ENCODE measurements around the gene IL1B.
A peak's percentile ranks its signal among the peaks of the same experiment; 100 is the strongest.

The IL1B gene

DNA sequence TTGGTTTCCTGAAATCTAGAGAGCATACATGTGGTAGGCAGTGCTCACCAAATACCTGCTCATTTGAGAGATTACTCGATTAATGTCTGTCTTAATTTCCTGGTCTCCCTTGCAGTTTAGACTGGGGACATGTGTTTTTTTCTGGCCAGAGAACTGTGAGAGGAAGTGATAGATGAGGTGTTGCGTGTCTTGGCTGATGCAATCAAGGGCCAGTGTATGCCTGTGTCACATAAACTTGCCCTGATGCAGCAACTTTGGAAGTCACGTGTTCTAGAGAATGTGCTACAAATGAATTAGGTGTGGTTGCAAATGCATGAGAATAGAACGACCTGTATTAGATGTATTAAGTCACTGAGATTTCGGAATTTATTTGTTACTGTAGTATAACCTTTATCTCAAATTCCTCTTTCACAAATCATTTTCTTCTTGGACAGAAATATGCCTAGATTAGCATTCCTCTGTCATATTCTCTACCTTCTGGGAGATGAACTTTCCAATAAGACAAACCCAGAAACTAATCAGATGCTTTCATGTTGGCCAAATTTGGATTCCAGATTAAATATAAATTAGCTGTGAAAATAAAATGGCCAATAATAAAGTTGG is 42.3 kb downstream of the IL1B start:
- H3K27ac Mint-ChIP-seq: peak overlapping the region; percentile 37
- no peaks in the 10 kb centered on the region for H3K9me3 Mint-ChIP-seq
- H3K4me3 Mint-ChIP-seq: no peak overlapping the region
- H3K4me1 Mint-ChIP-seq: peaks cover 23% of the 10 kb centered on the region
- no peaks in the 10 kb centered on the region for H3K27me3 Mint-ChIP-seq
- DNase-seq (no peak), ATAC-seq (peak; percentile 51)
- no peaks in the 10 kb centered on the region for H3K36me3 Mint-ChIP-seq (ENCODE audit: low read depth)

DNA sequence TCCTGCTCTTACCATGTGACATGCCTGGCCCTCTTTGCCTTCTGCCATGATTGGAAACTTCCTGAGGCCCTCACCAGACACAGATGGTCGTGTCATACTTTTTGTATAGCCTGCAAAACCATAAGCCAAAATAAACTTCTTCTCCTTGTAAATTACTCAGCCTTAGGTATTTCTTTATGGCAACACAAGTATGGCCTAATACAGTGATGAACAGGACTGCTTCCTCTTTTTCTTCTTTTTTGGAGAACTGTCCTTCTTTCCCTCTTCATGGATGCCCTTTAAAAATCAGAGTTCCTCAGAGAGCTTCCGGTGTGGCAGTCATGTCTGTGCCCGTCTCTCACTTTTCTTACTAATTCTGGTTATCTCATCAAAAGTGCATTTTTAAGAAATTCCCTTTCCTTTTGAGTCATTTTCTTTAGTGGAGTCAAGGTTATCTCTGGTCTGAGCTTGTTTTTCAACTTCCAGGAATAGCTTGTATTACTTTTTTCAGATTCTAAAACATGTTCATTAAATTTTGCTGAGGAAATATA is 43.1 kb downstream of the IL1B start:
- Mint-ChIP-seq H3K27ac (peak overlapping the region; percentile 67), H3K4me1 (peaks cover 19% of the 10 kb centered on the region), H3K9me3 (no peaks in the 10 kb centered on the region), H3K36me3 (ENCODE audit: low read depth) (no peaks in the 10 kb centered on the region), H3K4me3 (no peak overlapping the region), H3K27me3 (no peaks in the 10 kb centered on the region)
- peak; percentile 41 for ATAC-seq
- DNase-seq: no peak

DNA sequence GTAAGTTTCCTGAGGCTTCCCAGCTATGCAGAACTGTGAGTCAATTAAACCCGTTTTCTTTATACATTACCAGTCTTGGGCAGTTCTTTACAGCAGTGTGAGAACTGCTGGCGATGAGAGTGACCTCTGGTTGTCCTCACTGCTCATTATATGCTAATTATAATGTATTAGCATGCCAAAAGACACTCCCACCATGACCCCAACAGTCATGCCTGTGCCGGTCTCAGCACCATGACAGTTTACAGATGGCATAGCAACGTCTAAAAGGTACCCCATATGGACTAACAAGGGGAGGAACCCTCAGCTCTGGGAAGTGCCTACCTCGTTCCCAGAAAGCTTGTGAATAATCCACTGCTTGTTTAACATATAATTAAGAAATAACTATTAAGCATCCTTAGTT is 44.2 kb downstream of the IL1B start:
- peaks cover 19% of the 10 kb centered on the region for H3K4me1 Mint-ChIP-seq
- H3K9me3 Mint-ChIP-seq: no peaks in the 10 kb centered on the region
- H3K4me3 Mint-ChIP-seq: no peak overlapping the region
- DNase-seq (no peak), ATAC-seq (no peak)
- no peaks in the 10 kb centered on the region for H3K27me3 Mint-ChIP-seq
- H3K27ac Mint-ChIP-seq: no peak overlapping the region
- H3K36me3 Mint-ChIP-seq (ENCODE audit: low read depth): no peaks in the 10 kb centered on the region

DNA sequence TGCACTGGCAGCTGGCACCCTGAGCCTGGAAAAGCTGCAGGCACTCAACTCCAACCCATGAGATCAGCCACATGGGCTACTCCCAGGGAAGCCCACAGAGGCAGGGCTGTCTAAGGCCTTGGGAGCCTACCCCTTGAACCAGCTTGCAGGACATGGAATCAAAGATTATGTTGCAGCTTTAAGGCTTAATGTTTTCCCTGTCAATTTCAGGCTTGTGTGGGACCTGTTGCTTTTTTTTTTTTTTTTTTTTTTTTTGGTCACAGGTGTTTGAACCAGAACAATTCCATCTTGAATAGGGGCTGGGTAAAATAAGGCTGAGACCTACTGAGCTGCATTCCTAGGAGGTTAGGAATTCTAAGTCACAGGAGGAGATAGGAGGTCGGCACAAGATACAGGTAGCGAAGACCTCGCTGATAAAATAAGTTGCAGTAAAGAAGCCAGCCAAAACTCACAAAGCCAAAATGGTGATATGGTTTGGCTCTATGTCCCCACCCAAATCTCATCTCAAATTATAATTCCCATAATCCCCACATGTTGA is 44.8 kb downstream of the IL1B start:
- H3K4me1 Mint-ChIP-seq: peaks cover 19% of the 10 kb centered on the region
- H3K9me3 Mint-ChIP-seq: no peaks in the 10 kb centered on the region
- ATAC-seq: no peak
- H3K27me3 Mint-ChIP-seq: peaks cover 3% of the 10 kb centered on the region
- H3K27ac Mint-ChIP-seq: no peak overlapping the region
- no peak for DNase-seq
- H3K36me3 Mint-ChIP-seq (ENCODE audit: low read depth): no peaks in the 10 kb centered on the region
- H3K4me3 Mint-ChIP-seq: no peak overlapping the region

DNA sequence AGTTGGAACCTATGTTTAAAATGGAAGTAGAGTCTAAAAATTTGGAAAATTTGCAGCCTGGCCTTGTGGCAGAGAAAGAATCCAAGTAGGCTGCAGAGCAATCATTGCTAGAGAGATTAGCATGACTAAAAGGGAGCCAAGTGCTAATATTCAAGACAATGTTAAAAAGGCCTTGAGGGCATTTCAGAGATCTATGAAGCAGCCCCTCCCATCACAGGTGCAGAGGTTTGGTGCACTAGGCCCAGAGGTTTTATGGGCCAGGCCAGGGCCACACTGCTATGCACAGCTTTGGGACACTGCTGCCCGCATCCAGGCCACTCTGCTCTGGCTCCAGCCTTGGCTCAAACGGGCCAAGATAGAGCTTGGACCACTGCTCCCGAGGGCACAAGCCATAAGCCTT is 45.6 kb downstream of the IL1B start:
- DNase-seq (no peak), ATAC-seq (no peak)
- peaks cover 3% of the 10 kb centered on the region for H3K27me3 Mint-ChIP-seq
- no peaks in the 10 kb centered on the region for H3K9me3 Mint-ChIP-seq
- no peak overlapping the region for H3K4me3 Mint-ChIP-seq
- H3K27ac Mint-ChIP-seq: no peak overlapping the region
- H3K36me3 Mint-ChIP-seq (ENCODE audit: low read depth): no peaks in the 10 kb centered on the region
- peaks cover 19% of the 10 kb centered on the region for H3K4me1 Mint-ChIP-seq

DNA sequence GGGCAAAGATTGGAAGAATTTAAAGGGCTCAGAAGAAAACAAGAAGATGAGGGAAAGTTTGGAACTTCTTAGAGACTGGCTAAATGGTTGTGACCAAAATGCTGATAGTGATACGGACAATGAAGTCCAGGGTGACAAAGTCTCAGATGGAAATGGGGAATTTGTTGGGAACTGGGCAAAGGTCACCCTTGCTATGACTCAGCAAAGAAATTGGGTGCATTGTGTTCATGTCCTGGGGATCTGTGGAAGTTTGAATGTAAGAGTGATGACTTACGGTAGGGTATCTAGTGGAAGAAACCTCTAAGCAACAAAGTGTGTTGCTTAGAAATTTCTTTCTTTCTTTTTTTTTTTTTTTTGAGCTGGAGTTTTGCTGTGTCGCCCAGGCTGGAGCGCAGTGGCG is 46.3 kb downstream of the IL1B start:
- Mint-ChIP-seq H3K9me3 (no peaks in the 10 kb centered on the region), H3K27me3 (peaks cover 3% of the 10 kb centered on the region), H3K36me3 (ENCODE audit: low read depth) (no peaks in the 10 kb centered on the region), H3K4me1 (peaks cover 19% of the 10 kb centered on the region), H3K4me3 (no peak overlapping the region), H3K27ac (no peak overlapping the region)
- no peak for ATAC-seq
- no peak for DNase-seq

DNA sequence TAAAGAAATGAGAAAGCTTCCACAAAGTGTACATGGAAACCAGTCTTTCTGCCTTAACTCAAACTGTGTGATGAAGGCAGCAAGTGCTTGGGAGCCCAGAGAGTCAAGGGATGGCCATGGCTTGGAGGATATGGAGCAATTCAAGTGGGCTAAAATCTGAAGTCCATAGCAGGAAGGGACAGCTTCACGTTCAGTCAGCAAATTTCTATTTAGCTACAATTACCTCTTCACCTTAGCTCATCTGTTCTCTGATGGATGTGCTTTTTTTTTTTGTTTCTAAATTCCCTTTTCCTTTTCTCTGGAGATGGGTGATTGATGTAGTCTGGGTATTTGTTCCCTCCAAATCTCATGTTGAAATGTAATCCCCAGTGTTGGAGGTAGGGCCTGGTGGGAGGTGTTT is 47.4 kb downstream of the IL1B start:
- no peak overlapping the region for H3K27ac Mint-ChIP-seq
- peaks cover 19% of the 10 kb centered on the region for H3K4me1 Mint-ChIP-seq
- ATAC-seq (no peak), DNase-seq (no peak)
- no peak overlapping the region for H3K4me3 Mint-ChIP-seq
- no peaks in the 10 kb centered on the region for H3K9me3 Mint-ChIP-seq
- H3K27me3 Mint-ChIP-seq: peaks cover 3% of the 10 kb centered on the region
- H3K36me3 Mint-ChIP-seq (ENCODE audit: low read depth): no peaks in the 10 kb centered on the region

DNA sequence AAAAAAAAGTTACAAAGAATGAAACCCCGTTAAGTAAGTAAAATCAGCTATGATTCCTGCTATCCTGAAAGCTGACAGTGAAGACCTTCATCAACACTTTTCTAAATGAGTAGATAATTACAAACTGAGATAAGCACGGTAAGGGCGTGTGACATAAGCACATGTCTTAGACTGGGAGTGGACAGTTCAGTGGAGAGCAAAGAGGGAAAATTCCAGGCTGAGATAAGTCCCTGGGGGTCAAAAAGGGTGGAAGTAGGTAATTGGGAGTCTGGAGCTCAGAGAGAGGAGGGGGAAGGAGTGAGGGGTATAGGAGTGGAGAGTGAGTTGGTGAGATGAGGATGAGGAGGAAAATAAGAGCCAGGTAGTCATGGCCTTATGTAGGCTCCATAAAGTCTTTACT is 47.9 kb downstream of the IL1B start:
- DNase-seq (no peak), ATAC-seq (no peak)
- H3K4me3 Mint-ChIP-seq: no peak overlapping the region
- H3K27me3 Mint-ChIP-seq: peaks cover 5% of the 10 kb centered on the region
- peaks cover 16% of the 10 kb centered on the region for H3K4me1 Mint-ChIP-seq
- no peak overlapping the region for H3K27ac Mint-ChIP-seq
- H3K36me3 Mint-ChIP-seq (ENCODE audit: low read depth): no peaks in the 10 kb centered on the region
- H3K9me3 Mint-ChIP-seq: no peaks in the 10 kb centered on the region

DNA sequence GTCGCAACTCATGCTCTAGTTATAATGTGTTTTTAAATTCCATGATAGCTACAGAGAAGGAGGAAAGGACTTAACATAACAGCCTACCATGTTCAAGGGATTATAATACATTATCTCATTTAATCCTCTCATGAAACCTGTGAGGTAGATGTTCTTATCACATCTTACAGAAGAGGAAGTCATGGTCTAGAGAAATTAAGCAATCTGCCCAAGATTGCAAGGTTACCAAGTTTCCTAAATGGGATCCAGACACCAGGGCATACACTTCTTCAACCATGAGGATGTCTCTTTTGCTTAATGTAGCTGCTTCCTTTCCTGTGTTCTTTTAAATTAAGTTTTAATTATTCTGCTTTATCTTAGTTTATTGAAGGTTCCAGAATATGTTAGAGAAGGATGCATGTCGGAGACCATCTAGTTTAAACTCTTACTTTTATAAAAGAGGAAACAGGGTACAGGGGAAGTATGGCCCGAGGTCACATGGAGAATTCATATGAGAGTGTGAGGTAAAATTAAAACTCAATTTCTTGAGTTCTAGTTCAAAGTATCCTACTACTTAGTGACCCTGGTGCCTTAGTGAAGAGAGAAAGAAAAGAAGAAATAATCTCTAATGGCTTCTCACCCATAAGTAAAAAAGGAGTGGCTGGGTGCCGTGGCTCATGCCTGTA is 48.7 kb downstream of the IL1B start:
- H3K27me3 Mint-ChIP-seq: peaks cover 10% of the 10 kb centered on the region
- no peak overlapping the region for H3K27ac Mint-ChIP-seq
- H3K4me1 Mint-ChIP-seq: peaks cover 8% of the 10 kb centered on the region
- no peaks in the 10 kb centered on the region for H3K36me3 Mint-ChIP-seq (ENCODE audit: low read depth)
- DNase-seq (no peak), ATAC-seq (no peak)
- no peaks in the 10 kb centered on the region for H3K9me3 Mint-ChIP-seq
- no peak overlapping the region for H3K4me3 Mint-ChIP-seq

DNA sequence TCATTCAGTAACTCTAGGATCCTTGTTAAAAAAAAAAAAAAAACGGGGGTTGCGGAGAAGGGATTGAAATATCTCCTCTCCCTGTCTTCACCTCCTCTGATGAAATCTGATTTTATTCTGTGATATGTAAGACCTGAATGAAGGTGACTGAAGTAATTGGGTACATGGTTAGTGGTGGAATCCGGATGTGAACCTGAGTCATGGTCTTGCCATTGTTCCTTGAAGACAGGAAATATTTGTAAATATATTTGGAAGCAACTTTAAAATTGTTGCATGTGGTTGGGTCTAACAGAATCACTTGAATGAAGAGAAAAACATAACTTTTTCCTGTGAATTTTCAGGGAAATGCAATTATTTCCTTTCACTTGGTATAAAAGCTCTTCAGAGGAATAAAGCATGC is 49.3 kb downstream of the IL1B start:
- ATAC-seq (no peak), DNase-seq (no peak)
- H3K36me3 Mint-ChIP-seq (ENCODE audit: low read depth): no peaks in the 10 kb centered on the region
- no peaks in the 10 kb centered on the region for H3K9me3 Mint-ChIP-seq
- no peak overlapping the region for H3K4me3 Mint-ChIP-seq
- peaks cover 12% of the 10 kb centered on the region for H3K27me3 Mint-ChIP-seq
- no peak overlapping the region for H3K27ac Mint-ChIP-seq
- H3K4me1 Mint-ChIP-seq: peaks cover 10% of the 10 kb centered on the region

DNA sequence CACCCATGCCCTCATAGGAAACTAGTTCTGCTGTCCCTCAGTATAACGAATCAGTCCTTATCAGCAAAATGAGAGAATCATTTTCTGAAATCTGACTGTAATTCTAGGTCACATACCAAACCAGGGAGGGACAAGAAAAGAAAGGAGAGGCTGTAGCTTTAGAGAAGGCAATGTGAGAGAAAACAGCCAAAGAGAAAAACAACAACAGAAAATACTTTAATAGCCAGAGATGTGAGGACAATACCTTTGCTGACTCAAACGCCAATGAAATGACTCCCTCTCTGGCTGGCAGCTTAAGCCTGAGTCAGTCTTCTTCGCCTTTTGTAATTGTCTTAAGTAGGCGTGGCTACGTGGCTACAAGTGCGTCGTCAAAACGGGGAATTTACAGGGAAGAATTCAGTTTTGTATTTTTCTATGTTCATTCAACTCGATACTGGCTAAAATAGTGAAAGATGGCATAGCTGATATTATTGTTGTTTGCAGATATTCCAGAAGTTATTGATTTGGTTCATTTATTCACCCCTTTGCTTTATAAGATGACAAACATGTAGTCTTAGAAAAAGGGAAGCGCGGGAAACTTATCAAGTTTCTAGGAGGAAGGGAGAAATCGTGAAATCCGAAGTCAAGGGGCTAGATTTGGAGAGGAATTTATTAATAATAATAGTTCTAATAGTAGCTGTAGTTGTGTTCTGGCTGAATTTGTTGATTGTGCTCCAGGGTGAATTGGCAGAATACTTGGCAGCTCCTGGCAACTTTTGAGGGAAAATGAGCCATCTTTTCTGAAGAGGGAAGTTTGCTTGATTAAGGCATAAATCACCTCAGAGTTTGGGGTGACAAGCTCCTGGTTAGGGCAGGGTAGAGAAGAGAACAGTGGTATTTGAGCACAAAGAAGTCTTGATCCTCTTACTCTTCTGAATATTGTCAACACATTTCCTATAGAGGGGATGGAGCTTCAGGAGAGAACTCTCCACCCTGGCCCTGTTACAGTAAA is 52.1 kb downstream of the IL1B start, which contains the start of gene IL1A:
IL1A (minus strand) TSS at position 295 of the 991 bp plus-strand sequence. CDS start 723 bp downstream, outside the sequence.
- Mint-ChIP-seq H3K9me3 (no peaks in the 10 kb centered on the region), H3K4me1 (peaks cover 10% of the 10 kb centered on the region), H3K27me3 (peaks cover 12% of the 10 kb centered on the region), H3K27ac (no peak within 1 kb of the TSS), H3K36me3 (ENCODE audit: low read depth) (no peaks in the 10 kb centered on the region), H3K4me3 (no peak within 1 kb of the TSS)
- no peak for DNase-seq
- ATAC-seq: no peak

DNA sequence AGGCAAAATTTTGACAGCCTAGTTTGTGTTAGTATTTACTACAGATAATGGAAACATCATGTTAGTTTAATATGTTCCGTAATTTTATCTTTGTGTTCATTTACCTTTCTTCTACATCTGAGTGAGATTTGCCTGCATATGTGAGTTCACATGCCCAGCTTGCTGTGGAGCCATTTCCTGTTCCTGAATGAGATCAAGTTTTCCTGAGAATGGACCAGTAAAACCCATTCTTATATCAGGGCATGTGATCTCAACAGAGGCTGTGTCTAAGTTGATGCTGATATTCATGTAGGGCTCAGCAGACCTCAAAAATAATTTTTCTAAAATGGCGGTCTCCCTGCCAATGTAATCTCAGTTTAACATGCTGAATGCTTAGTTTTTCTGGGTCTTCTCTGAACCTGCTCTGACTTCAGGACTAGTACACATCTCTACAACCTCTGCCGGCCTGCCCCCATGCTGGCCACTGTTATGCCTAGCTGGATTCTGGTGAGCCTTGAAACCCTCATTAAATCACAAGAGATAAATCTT is 53.3 kb downstream of the IL1B start:
- Mint-ChIP-seq H3K27me3 (peaks cover 12% of the 10 kb centered on the region), H3K36me3 (ENCODE audit: low read depth) (no peaks in the 10 kb centered on the region), H3K9me3 (no peaks in the 10 kb centered on the region), H3K4me3 (no peak overlapping the region), H3K27ac (no peak overlapping the region), H3K4me1 (peaks cover 10% of the 10 kb centered on the region)
- ATAC-seq (no peak), DNase-seq (no peak)

DNA sequence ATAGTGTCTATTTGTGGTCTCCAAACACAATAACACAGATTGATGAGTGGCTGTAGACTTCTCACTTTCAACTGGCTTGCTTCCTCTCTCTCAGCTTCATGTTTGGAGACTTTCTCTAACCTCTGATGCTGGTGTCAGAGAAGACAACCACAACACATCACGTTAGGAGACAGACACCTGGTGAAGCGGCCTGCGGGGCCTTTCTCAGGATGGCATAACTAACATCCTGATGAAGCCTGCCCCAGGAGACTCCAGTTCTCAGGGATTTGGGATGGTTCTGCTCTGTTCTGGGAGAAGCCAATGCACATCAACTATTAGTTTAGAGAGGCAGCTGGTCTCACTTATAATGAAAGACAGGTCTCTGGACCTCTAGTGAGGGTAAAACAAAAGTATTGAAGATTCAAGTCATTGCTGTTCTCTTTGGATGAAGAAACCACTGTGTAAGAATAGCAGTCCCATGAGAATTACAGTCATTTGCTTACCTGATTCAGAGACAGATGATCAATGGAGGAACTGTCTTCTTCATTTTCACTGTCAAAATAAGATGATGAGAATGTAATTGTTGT is 54.3 kb downstream of the IL1B start:
- Mint-ChIP-seq H3K27ac (peak overlapping the region; percentile 24), H3K4me3 (no peak overlapping the region), H3K9me3 (no peaks in the 10 kb centered on the region), H3K27me3 (peaks cover 14% of the 10 kb centered on the region), H3K36me3 (ENCODE audit: low read depth) (no peaks in the 10 kb centered on the region), H3K4me1 (peaks cover 12% of the 10 kb centered on the region)
- ATAC-seq (no peak), DNase-seq (no peak)

All from activated naive CD8-positive, alpha-beta T cell treated with anti-CD3 and anti-CD28 coated beads, Interleukin-2, amount 50 U/mL, for 24 hours (primary cell).